Measurements from ENCODE around the gene AREL1. TPM values are rescaled to one million over a fixed set of nuclear protein-coding genes. Genes with fewer than 3 reads are reported as not detected.

AREL1 gene
- total and polyA plus RNA-seq, 2 of the 8 experiments (the other 6 are each of a cell fraction or from before 2014, with no cell fraction given), result 31.4 to 49.1 TPM

DNA sequence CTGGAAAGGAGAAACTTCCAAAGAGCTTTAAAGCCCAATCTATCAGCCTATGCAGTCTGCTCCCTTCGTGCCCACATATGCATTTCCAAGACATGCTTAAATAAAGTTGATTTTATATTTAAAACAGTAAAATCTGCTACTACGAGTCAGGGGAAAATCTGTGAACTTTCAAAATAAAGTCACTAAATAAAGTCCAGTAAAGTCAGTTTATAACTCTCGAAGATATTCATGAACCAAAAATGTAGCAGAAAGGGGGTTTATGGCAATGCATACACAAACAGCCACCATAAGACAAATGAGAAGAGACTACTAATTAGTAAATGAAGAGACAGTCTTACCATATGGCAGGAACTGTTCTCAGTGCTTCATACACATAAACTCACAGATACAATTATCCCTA is 19.7 kb downstream of the AREL1 start (continued):
- TF ChIP-seq, protein P1, sequence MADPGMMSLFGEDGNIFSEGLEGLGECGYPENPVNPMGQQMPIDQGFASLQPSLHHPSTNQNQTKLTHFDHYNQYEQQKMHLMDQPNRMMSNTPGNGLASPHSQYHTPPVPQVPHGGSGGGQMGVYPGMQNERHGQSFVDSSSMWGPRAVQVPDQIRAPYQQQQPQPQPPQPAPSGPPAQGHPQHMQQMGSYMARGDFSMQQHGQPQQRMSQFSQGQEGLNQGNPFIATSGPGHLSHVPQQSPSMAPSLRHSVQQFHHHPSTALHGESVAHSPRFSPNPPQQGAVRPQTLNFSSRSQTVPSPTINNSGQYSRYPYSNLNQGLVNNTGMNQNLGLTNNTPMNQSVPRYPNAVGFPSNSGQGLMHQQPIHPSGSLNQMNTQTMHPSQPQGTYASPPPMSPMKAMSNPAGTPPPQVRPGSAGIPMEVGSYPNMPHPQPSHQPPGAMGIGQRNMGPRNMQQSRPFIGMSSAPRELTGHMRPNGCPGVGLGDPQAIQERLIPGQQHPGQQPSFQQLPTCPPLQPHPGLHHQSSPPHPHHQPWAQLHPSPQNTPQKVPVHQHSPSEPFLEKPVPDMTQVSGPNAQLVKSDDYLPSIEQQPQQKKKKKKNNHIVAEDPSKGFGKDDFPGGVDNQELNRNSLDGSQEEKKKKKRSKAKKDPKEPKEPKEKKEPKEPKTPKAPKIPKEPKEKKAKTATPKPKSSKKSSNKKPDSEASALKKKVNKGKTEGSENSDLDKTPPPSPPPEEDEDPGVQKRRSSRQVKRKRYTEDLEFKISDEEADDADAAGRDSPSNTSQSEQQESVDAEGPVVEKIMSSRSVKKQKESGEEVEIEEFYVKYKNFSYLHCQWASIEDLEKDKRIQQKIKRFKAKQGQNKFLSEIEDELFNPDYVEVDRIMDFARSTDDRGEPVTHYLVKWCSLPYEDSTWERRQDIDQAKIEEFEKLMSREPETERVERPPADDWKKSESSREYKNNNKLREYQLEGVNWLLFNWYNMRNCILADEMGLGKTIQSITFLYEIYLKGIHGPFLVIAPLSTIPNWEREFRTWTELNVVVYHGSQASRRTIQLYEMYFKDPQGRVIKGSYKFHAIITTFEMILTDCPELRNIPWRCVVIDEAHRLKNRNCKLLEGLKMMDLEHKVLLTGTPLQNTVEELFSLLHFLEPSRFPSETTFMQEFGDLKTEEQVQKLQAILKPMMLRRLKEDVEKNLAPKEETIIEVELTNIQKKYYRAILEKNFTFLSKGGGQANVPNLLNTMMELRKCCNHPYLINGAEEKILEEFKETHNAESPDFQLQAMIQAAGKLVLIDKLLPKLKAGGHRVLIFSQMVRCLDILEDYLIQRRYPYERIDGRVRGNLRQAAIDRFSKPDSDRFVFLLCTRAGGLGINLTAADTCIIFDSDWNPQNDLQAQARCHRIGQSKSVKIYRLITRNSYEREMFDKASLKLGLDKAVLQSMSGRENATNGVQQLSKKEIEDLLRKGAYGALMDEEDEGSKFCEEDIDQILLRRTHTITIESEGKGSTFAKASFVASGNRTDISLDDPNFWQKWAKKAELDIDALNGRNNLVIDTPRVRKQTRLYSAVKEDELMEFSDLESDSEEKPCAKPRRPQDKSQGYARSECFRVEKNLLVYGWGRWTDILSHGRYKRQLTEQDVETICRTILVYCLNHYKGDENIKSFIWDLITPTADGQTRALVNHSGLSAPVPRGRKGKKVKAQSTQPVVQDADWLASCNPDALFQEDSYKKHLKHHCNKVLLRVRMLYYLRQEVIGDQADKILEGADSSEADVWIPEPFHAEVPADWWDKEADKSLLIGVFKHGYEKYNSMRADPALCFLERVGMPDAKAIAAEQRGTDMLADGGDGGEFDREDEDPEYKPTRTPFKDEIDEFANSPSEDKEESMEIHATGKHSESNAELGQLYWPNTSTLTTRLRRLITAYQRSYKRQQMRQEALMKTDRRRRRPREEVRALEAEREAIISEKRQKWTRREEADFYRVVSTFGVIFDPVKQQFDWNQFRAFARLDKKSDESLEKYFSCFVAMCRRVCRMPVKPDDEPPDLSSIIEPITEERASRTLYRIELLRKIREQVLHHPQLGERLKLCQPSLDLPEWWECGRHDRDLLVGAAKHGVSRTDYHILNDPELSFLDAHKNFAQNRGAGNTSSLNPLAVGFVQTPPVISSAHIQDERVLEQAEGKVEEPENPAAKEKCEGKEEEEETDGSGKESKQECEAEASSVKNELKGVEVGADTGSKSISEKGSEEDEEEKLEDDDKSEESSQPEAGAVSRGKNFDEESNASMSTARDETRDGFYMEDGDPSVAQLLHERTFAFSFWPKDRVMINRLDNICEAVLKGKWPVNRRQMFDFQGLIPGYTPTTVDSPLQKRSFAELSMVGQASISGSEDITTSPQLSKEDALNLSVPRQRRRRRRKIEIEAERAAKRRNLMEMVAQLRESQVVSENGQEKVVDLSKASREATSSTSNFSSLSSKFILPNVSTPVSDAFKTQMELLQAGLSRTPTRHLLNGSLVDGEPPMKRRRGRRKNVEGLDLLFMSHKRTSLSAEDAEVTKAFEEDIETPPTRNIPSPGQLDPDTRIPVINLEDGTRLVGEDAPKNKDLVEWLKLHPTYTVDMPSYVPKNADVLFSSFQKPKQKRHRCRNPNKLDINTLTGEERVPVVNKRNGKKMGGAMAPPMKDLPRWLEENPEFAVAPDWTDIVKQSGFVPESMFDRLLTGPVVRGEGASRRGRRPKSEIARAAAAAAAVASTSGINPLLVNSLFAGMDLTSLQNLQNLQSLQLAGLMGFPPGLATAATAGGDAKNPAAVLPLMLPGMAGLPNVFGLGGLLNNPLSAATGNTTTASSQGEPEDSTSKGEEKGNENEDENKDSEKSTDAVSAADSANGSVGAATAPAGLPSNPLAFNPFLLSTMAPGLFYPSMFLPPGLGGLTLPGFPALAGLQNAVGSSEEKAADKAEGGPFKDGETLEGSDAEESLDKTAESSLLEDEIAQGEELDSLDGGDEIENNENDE (IDR thresholded peaks at IDR 0.05; ENCODE audit: insufficient replicate concordance, low read length), result no peak
